ENCODE data around the gene CCDC90B. TPM values are rescaled to one million over a fixed set of nuclear protein-coding genes. Genes with fewer than 3 reads are reported as not detected.

Gene CCDC90B
- total and polyA plus RNA-seq, 2 donors (not counting 1 experiment from before 2014, with no cell fraction given) = 20.5 to 35.2 TPM

DNA sequence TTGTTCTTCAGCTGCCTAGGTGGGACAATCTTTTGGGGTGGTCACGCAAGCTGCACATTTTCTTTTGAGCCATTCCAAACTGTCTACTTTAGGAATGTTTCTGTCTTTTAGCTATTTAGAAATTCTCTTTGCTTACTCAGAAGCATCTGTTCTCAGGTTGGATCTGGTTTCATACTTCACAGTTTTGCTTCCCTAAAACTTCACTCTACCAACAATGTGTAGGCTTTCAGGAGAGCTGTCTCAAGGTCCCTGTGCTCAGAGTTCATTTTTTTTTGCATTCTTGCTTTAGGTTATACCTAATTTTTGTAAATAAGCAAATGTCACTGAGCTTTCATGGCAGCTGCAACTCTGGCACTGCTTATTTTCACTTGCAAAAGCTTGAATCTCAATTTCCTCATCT, 36.7 kb downstream of the CCDC90B start:
- no peak overlapping the region for H3K27ac ChIP-seq (ENCODE audit: low read length in 2 of 2)
- DNase-seq (no peak), ATAC-seq (ENCODE audit: low read depth) (no peak)
- Mint-ChIP-seq H3K27ac (no peak overlapping the region), H3K27me3 (no peaks in the 10 kb centered on the region), H3K9me3 (ENCODE audit: insufficient read depth) (no peaks in the 10 kb centered on the region), H3K4me1 (peaks cover 14% of the 10 kb centered on the region), H3K4me3 (no peak overlapping the region)
- H3K4me1 ChIP-seq (ENCODE audit: control insufficient read depth in 2 of 2, insufficient read depth in 2 of 2, low read length in 2 of 2) = peaks cover 4 to 6% of the 10 kb centered on the region in 2 donors
- POLR2A ChIA-PET = interaction anchor here (0.6 kb wide), 1 partner anchor 264 kb away, joined by 3 read pairs; no protein-coding TSS in a partner anchor
- no peak overlapping the region for H2AFZ ChIP-seq (ENCODE audit: insufficient read depth, low read depth, low read length, poor library complexity, severe bottlenecking)
- TF ChIP-seq, protein P1, sequence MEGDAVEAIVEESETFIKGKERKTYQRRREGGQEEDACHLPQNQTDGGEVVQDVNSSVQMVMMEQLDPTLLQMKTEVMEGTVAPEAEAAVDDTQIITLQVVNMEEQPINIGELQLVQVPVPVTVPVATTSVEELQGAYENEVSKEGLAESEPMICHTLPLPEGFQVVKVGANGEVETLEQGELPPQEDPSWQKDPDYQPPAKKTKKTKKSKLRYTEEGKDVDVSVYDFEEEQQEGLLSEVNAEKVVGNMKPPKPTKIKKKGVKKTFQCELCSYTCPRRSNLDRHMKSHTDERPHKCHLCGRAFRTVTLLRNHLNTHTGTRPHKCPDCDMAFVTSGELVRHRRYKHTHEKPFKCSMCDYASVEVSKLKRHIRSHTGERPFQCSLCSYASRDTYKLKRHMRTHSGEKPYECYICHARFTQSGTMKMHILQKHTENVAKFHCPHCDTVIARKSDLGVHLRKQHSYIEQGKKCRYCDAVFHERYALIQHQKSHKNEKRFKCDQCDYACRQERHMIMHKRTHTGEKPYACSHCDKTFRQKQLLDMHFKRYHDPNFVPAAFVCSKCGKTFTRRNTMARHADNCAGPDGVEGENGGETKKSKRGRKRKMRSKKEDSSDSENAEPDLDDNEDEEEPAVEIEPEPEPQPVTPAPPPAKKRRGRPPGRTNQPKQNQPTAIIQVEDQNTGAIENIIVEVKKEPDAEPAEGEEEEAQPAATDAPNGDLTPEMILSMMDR (IDR thresholded peaks at IDR 0.05) = no peak
- TF ChIP-seq EZH2 (IDR thresholded peaks at IDR 0.05; ENCODE audit: borderline replicate concordance, insufficient read depth, low read depth, low read length, poor library complexity, severe bottlenecking) = no peak
- H3K36me3 ChIP-seq (replicated peaks in 1 of 2; ENCODE audit: control extremely low read depth in 1 of 2, control insufficient read depth in 1 of 2, extremely low read depth in 1 of 2, insufficient read depth in 2 of 2, low read length in 1 of 2) = no peaks in the 10 kb centered on the region
- H3K4me3 ChIP-seq (ENCODE audit: control extremely low read depth in 1 of 5, extremely low read depth in 1 of 5, insufficient read depth in 1 of 5, low read depth in 2 of 5, low read length in 4 of 5) = no peak overlapping the region
- intact Hi-C loops (cut with micrococcal nuclease) = no loop called here
- no peaks in the 10 kb centered on the region for H3K27me3 ChIP-seq (replicated peaks in 1 of 4; ENCODE audit: control extremely low read depth in 1 of 4, control insufficient read depth in 3 of 4, insufficient read depth in 4 of 4, low read length in 3 of 4)
- no peaks in the 10 kb centered on the region for H3K79me2 ChIP-seq (ENCODE audit: control insufficient read depth, insufficient read depth, low read length)
- H3K9ac ChIP-seq (ENCODE audit: low read length) = no peak overlapping the region
- CTCF ChIA-PET = interaction anchor here (0.6 to 7.1 kb wide), 46 partner anchors 9 to 570 kb away, joined by 3 to 151 read pairs (median 4); partner anchors contain the start of genes DDIAS, PRCP and RAB30
- no peaks in the 10 kb centered on the region for H4K20me1 ChIP-seq (ENCODE audit: control insufficient read depth, insufficient read depth, low read length, poor library complexity, severe bottlenecking)
- H3K4me2 ChIP-seq (replicated peaks; ENCODE audit: low read depth, low read length, poor library complexity, severe bottlenecking) = no peak overlapping the region
- H3K9me3 ChIP-seq (ENCODE audit: control extremely low read depth in 1 of 3, control insufficient read depth in 2 of 3, insufficient read depth in 1 of 3, low read length in 2 of 3) = no peaks in the 10 kb centered on the region
- WGBS (ENCODE audit: insufficient coverage) = no CpG with 5 or more reads among the region's 1 CpG

DNA sequence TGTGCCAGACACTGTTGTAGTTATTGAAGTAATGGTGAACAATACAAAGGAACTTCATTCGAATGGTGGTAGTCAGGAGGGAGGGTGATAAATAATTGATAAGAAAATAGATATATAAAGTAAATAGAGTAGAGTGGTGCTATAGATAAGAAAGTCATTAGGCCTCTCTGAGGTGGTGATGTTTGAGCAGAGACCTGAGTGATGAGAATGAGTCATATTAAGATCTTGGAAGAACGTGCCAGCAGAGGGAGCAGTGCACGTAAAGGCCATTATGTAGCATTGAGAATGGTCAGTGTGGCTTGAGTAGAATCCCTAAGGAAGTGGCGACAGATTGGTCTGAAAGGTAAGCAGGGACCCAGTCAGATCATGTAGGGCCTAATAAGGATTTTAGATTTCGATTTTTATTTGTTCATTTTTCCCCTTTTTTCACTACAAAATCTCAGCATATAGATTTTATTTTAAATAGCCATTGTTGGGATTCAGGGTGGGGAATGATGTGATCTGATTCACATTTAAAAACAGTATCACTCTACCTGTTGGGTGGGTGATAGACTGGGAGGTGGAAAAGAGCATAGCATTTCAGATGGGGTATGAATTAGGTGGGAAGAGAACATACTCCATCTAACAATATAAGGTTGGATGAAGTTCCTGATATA, 44.7 kb downstream of the CCDC90B start:
- no peaks in the 10 kb centered on the region for H4K20me1 ChIP-seq (ENCODE audit: control insufficient read depth, insufficient read depth, low read length, poor library complexity, severe bottlenecking)
- H3K79me2 ChIP-seq (ENCODE audit: control insufficient read depth, insufficient read depth, low read length) = no peaks in the 10 kb centered on the region
- TF ChIP-seq, protein P1 (IDR thresholded peaks at IDR 0.05) = peak; percentile 44
- no peak for TF ChIP-seq EZH2 (IDR thresholded peaks at IDR 0.05; ENCODE audit: borderline replicate concordance, insufficient read depth, low read depth, low read length, poor library complexity, severe bottlenecking)
- ATAC-seq (ENCODE audit: low read depth) = no peak
- Mint-ChIP-seq H3K4me1 (no peaks in the 10 kb centered on the region), H3K9me3 (ENCODE audit: insufficient read depth) (no peaks in the 10 kb centered on the region), H3K27ac (no peak overlapping the region), H3K4me3 (no peak overlapping the region), H3K27me3 (no peaks in the 10 kb centered on the region)
- ChIA-PET POLR2A (no interaction called here), CTCF (interaction anchor here (0.8 to 1.0 kb wide), 2 partner anchors 9 to 11 kb away, joined by 3 read pairs; no protein-coding TSS in a partner anchor)
- no peak overlapping the region for H2AFZ ChIP-seq (ENCODE audit: insufficient read depth, low read depth, low read length, poor library complexity, severe bottlenecking)
- no peaks in the 10 kb centered on the region for H3K27me3 ChIP-seq (replicated peaks in 1 of 4; ENCODE audit: control extremely low read depth in 1 of 4, control insufficient read depth in 3 of 4, insufficient read depth in 4 of 4, low read length in 3 of 4)
- no peak overlapping the region for H3K4me2 ChIP-seq (replicated peaks; ENCODE audit: low read depth, low read length, poor library complexity, severe bottlenecking)
- no peak overlapping the region for H3K27ac ChIP-seq (ENCODE audit: low read length in 2 of 2)
- intact Hi-C loops (cut with micrococcal nuclease) = no loop called here
- whole genome bisulfite sequencing (ENCODE audit: insufficient coverage) = 42% methylated on average over 2 of the region's 5 CpGs
- H3K9ac ChIP-seq (ENCODE audit: low read length) = no peak overlapping the region
- no peak overlapping the region for H3K4me3 ChIP-seq (ENCODE audit: control extremely low read depth in 1 of 5, extremely low read depth in 1 of 5, insufficient read depth in 1 of 5, low read depth in 2 of 5, low read length in 4 of 5)
- H3K36me3 ChIP-seq (replicated peaks in 1 of 2; ENCODE audit: control extremely low read depth in 1 of 2, control insufficient read depth in 1 of 2, extremely low read depth in 1 of 2, insufficient read depth in 2 of 2, low read length in 1 of 2) = peaks cover 0 to 3% of the 10 kb centered on the region in 2 experiments
- H3K4me1 ChIP-seq (ENCODE audit: control insufficient read depth in 2 of 2, insufficient read depth in 2 of 2, low read length in 2 of 2) = no peaks in the 10 kb centered on the region
- DNase-seq = peak; percentile 20
- H3K9me3 ChIP-seq (ENCODE audit: control extremely low read depth in 1 of 3, control insufficient read depth in 2 of 3, insufficient read depth in 1 of 3, low read length in 2 of 3) = no peaks in the 10 kb centered on the region
